ENCODE results near the gene CALR.

CALR gene

GRCh38 chr19:12990853-12991252, 52.4 kb downstream of the CALR start:
- peaks cover 14% of the 10 kb centered on the region for H3K4me1 ChIP-seq (ENCODE audit: low read length)
- H3F3A ChIP-seq (ENCODE audit: insufficient read depth, low read length): no peaks in the 10 kb centered on the region
- no peak for TF ChIP-seq EZH2 (optimal IDR thresholded peaks at IDR 0.05; ENCODE audit: low read depth, low read length)
- TF ChIP-seq EZH2phosphoT487 (IDR thresholded peaks at IDR 0.05; ENCODE audit: low read length): no peak
- no peak for TF ChIP-seq CTCF (IDR thresholded peaks at IDR 0.05; ENCODE audit: low read length)
- no peaks in the 10 kb centered on the region for H3K79me2 ChIP-seq (ENCODE audit: low read length)
- H3K27ac ChIP-seq (ENCODE audit: low read length): no peak overlapping the region
- no peak overlapping the region for H3K4me2 ChIP-seq (ENCODE audit: low read depth, low read length)
- no peak overlapping the region for H2AFZ ChIP-seq (ENCODE audit: low read length)
- no peak overlapping the region for H3K4me3 ChIP-seq (ENCODE audit: low read length)
- H3K27me3 ChIP-seq (replicated peaks; ENCODE audit: insufficient read depth, low read length): peaks cover 24% of the 10 kb centered on the region
- H3K36me3 ChIP-seq (replicated peaks; ENCODE audit: insufficient read depth, low read length): no peaks in the 10 kb centered on the region
- H3K9me2 ChIP-seq (replicated peaks; ENCODE audit: insufficient read depth, low read length): no peaks in the 10 kb centered on the region
- no peak for DNase-seq
- H4K20me1 ChIP-seq (ENCODE audit: insufficient read depth, low read length): no peaks in the 10 kb centered on the region
- H3K9ac ChIP-seq (ENCODE audit: low read length): no peak overlapping the region
- no peaks in the 10 kb centered on the region for H3K9me3 ChIP-seq (replicated peaks; ENCODE audit: insufficient read depth, low read length)

- Histone ChIP-seq H3K36me3 (replicated peaks; ENCODE audit: insufficient read depth, low read length) (no peaks in the 10 kb centered on the region), H3K4me1 (ENCODE audit: low read length) (peaks cover 14% of the 10 kb centered on the region), H3F3A (ENCODE audit: insufficient read depth, low read length) (no peaks in the 10 kb centered on the region), H3K4me3 (ENCODE audit: low read length) (no peak overlapping the region), H3K9ac (ENCODE audit: low read length) (no peak overlapping the region), H2AFZ (ENCODE audit: low read length) (no peak overlapping the region), H4K20me1 (ENCODE audit: insufficient read depth, low read length) (no peaks in the 10 kb centered on the region), H3K4me2 (ENCODE audit: low read depth, low read length) (no peak overlapping the region), H3K9me2 (replicated peaks; ENCODE audit: insufficient read depth, low read length) (no peaks in the 10 kb centered on the region), H3K9me3 (replicated peaks; ENCODE audit: insufficient read depth, low read length) (no peaks in the 10 kb centered on the region), H3K27ac (ENCODE audit: low read length) (no peak overlapping the region), H3K27me3 (replicated peaks; ENCODE audit: insufficient read depth, low read length) (peaks cover 29% of the 10 kb centered on the region), H3K79me2 (ENCODE audit: low read length) (no peaks in the 10 kb centered on the region)
- DNase-seq: no peak
- TF ChIP-seq CTCF (IDR thresholded peaks at IDR 0.05; ENCODE audit: low read length) (no peak), EZH2 (optimal IDR thresholded peaks at IDR 0.05; ENCODE audit: low read depth, low read length) (no peak), EZH2phosphoT487 (IDR thresholded peaks at IDR 0.05; ENCODE audit: low read length) (no peak)
These were observed 52.9 kb downstream of the CALR start for GRCh38 chr19:12991296-12991695.

GRCh38 chr19:12992729-12993128, 54.3 kb downstream of the CALR start:
- no peak overlapping the region for H2AFZ ChIP-seq (ENCODE audit: low read length)
- no peak for DNase-seq
- no peaks in the 10 kb centered on the region for H4K20me1 ChIP-seq (ENCODE audit: insufficient read depth, low read length)
- H3K36me3 ChIP-seq (replicated peaks; ENCODE audit: insufficient read depth, low read length): no peaks in the 10 kb centered on the region
- H3K4me3 ChIP-seq (ENCODE audit: low read length): no peak overlapping the region
- H3K4me1 ChIP-seq (ENCODE audit: low read length): peaks cover 5% of the 10 kb centered on the region
- H3K9ac ChIP-seq (ENCODE audit: low read length): no peak overlapping the region
- H3F3A ChIP-seq (ENCODE audit: insufficient read depth, low read length): no peaks in the 10 kb centered on the region
- TF ChIP-seq EZH2 (optimal IDR thresholded peaks at IDR 0.05; ENCODE audit: low read depth, low read length) (no peak), CTCF (IDR thresholded peaks at IDR 0.05; ENCODE audit: low read length) (no peak), EZH2phosphoT487 (IDR thresholded peaks at IDR 0.05; ENCODE audit: low read length) (no peak)
- no peaks in the 10 kb centered on the region for H3K79me2 ChIP-seq (ENCODE audit: low read length)
- peaks cover 43% of the 10 kb centered on the region for H3K27me3 ChIP-seq (replicated peaks; ENCODE audit: insufficient read depth, low read length)
- H3K4me2 ChIP-seq (ENCODE audit: low read depth, low read length): no peak overlapping the region
- no peaks in the 10 kb centered on the region for H3K9me3 ChIP-seq (replicated peaks; ENCODE audit: insufficient read depth, low read length)
- no peaks in the 10 kb centered on the region for H3K9me2 ChIP-seq (replicated peaks; ENCODE audit: insufficient read depth, low read length)
- no peak overlapping the region for H3K27ac ChIP-seq (ENCODE audit: low read length)
